ENCODE data around the gene IKZF5. TPM values are rescaled to one million over a fixed set of nuclear protein-coding genes. Genes with fewer than 3 reads are reported as not detected.

IKZF5 gene
- total RNA-seq, 1 experiment from 2014 or later = 12.5 TPM

DNA sequence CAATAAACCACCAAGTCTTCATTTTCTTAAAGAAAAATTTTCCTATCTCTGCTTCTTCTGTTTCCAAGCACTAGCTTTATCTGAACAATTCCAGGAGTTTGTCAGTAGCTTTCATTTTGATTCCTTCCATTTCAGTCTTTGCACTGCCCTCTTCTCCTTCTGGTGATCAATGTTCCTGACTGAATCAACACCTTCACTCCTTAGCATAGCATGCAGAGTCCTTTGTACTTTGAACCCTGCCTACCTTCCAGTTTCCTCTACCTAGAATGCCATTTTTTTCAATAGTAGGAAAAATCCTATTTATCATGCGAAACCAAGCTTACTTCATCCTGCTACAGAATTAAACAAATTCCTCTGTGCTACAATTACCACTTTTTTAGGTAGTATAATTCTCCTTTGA, 52.7 kb downstream of the IKZF5 start:
- Histone ChIP-seq H3K79me1 (ENCODE audit: insufficient read depth, low read depth, low read length, poor library complexity, severe bottlenecking) (no peaks in the 10 kb centered on the region), H2AK5ac (ENCODE audit: insufficient read length, low read length) (no peak overlapping the region), H3K9me3 (ENCODE audit: control insufficient read depth, low read depth, low read length) (no peaks in the 10 kb centered on the region), H2AFZ (ENCODE audit: low read length) (no peak overlapping the region), H3K79me2 (ENCODE audit: insufficient read depth, low read length) (no peaks in the 10 kb centered on the region), H3K4ac (ENCODE audit: low read depth, low read length) (no peak overlapping the region), H3K23me2 (ENCODE audit: insufficient read length, low read depth, low read length, poor library complexity, severe bottlenecking) (peaks cover 4% of the 10 kb centered on the region), H4K8ac (replicated peaks; ENCODE audit: insufficient read length, low read depth, low read length) (no peak overlapping the region), H3K9ac (ENCODE audit: extremely low read depth, insufficient read length, low read length) (no peak overlapping the region), H3K23ac (ENCODE audit: insufficient read length, low read depth, low read length) (no peak overlapping the region), H3K27ac (ENCODE audit: insufficient read length, low read depth, low read length) (no peak overlapping the region), H3K56ac (ENCODE audit: insufficient read length, low read depth, low read length) (no peak overlapping the region), H4K20me1 (ENCODE audit: control insufficient read depth, insufficient read depth, insufficient read length) (no peaks in the 10 kb centered on the region), H3K4me2 (ENCODE audit: insufficient read depth, insufficient read length, low read length) (no peak overlapping the region), H2BK5ac (ENCODE audit: insufficient read length, low read length) (no peak overlapping the region), H3K14ac (ENCODE audit: insufficient read depth, low read length) (no peak overlapping the region), H4K91ac (ENCODE audit: insufficient read length, low read depth, low read length) (no peak overlapping the region), H3K18ac (ENCODE audit: insufficient read length, low read depth, low read length) (no peak overlapping the region), H2BK12ac (ENCODE audit: insufficient read length, low read depth, low read length) (no peak overlapping the region), H2BK15ac (ENCODE audit: low read depth, low read length) (no peak overlapping the region), H3T11ph (ENCODE audit: low read length) (no peak overlapping the region), H4K5ac (ENCODE audit: insufficient read length, low read depth, low read length) (no peak overlapping the region), H2BK120ac (ENCODE audit: low read depth, low read length, poor library complexity, severe bottlenecking) (no peak overlapping the region), H3K4me1 (ENCODE audit: insufficient read depth, low read length) (no peaks in the 10 kb centered on the region), H2BK20ac (ENCODE audit: low read depth, low read length, poor library complexity, severe bottlenecking) (no peak overlapping the region), H3K27me3 (ENCODE audit: insufficient read depth, low read length) (peaks cover 4% of the 10 kb centered on the region; the same call in 1 of the 2 replicates)
- Mint-ChIP-seq H3K4me1 (peaks cover 11 to 18% of the 10 kb centered on the region in 2 experiments), H3K4me3 (no peak overlapping the region), H3K9me3 (peaks cover 11 to 13% of the 10 kb centered on the region in 2 experiments; a peak in 4 of 5 replicates), H3K27me3 (ENCODE audit: low read depth) (peaks cover 42% of the 10 kb centered on the region), H3K36me3 (ENCODE audit: insufficient read depth in 1 of 3, low read depth in 3 of 3) (peaks cover 0 to 16% (median 4%) of the 10 kb centered on the region in 3 experiments; a peak in 4 of 7 replicates), H3K27ac (no peak overlapping the region)
- WGBS (ENCODE audit: extremely low coverage, insufficient read length, low lambda C conversion rate) = no CpG with 5 or more reads among the region's 1 CpG
- DNase-seq = no peak
- TF ChIP-seq, protein P1, sequence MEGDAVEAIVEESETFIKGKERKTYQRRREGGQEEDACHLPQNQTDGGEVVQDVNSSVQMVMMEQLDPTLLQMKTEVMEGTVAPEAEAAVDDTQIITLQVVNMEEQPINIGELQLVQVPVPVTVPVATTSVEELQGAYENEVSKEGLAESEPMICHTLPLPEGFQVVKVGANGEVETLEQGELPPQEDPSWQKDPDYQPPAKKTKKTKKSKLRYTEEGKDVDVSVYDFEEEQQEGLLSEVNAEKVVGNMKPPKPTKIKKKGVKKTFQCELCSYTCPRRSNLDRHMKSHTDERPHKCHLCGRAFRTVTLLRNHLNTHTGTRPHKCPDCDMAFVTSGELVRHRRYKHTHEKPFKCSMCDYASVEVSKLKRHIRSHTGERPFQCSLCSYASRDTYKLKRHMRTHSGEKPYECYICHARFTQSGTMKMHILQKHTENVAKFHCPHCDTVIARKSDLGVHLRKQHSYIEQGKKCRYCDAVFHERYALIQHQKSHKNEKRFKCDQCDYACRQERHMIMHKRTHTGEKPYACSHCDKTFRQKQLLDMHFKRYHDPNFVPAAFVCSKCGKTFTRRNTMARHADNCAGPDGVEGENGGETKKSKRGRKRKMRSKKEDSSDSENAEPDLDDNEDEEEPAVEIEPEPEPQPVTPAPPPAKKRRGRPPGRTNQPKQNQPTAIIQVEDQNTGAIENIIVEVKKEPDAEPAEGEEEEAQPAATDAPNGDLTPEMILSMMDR (conservative IDR thresholded peaks at IDR 0.05) = no peak

Measured in H9 (cell line).